ENCODE data around the gene ACVR1B. TPM values are rescaled to one million over a fixed set of nuclear protein-coding genes. Genes with fewer than 3 reads are reported as not detected.

ACVR1B gene
- total RNA-seq, 1 donor from 2014 or later = 13.8 TPM

DNA sequence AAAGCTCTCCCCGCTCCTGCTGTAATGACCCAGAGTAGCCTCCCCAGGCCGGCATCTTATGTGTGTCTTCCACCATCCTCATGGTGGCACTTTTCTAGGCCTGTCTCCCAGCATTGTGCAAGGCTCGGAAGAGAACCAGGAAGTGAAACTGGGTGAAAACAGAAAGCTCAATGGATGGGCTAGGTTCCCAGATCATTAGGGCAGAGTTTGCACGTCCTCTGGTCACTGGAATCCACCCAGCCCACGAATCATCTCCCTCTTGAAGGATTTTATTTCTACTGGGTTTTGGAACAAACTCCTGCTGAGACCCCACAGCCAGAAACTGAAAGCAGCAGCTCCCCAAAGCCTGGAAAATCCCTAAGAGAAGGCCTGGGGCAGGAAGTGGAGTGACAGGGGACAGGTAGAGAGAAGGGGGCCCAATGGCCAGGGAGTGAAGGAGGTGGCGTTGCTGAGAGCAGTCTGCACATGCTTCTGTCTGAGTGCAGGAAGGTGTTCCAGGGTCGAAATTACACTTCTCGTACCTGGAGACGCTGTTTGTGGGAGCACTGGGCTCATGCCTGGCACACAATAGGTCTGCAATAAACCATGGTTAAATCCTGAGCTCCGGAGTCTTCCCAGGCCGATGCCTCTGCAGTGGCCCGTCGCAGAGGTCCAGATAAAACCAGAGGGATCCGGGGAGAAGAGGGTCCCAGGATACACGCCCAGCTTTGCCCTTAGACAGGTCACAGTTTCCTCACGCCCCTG is 28.6 kb upstream of the ACVR1B start:
- H3K9ac ChIP-seq = no peak overlapping the region
- TF ChIP-seq EZH2 (IDR thresholded peaks at IDR 0.05) (no peak), CTCF (IDR thresholded peaks at IDR 0.05) (no peak), EZH2phosphoT487 (IDR thresholded peaks at IDR 0.05) (no peak)
- peaks cover 14% of the 10 kb centered on the region for H3K4me1 ChIP-seq
- Mint-ChIP-seq H3K27me3 (ENCODE audit: insufficient read depth, low read depth) (peaks cover 7% of the 10 kb centered on the region), H3K27ac (no peak overlapping the region), H3K9me3 (no peaks in the 10 kb centered on the region), H3K4me1 (peaks cover 12% of the 10 kb centered on the region), H3K36me3 (no peaks in the 10 kb centered on the region), H3K4me3 (no peak overlapping the region)
- H3K4me2 ChIP-seq = peak overlapping the region; percentile 56
- no peaks in the 10 kb centered on the region for H4K20me1 ChIP-seq (ENCODE audit: low read depth)
- no peak for DNase-seq (ENCODE audit: low spot score)
- peaks cover 11% of the 10 kb centered on the region for H3F3A ChIP-seq (ENCODE audit: low read depth)
- peaks cover 20% of the 10 kb centered on the region for H3K27me3 ChIP-seq
- H3K79me2 ChIP-seq (ENCODE audit: low read depth) = no peaks in the 10 kb centered on the region
- H3K9me3 ChIP-seq (ENCODE audit: low read depth) = no peaks in the 10 kb centered on the region
- no peak overlapping the region for H3K27ac ChIP-seq
- peak overlapping the region; percentile 61 for H2AFZ ChIP-seq (replicated peaks)
- H3K36me3 ChIP-seq = no peaks in the 10 kb centered on the region
- no peak overlapping the region for H3K4me3 ChIP-seq

DNA sequence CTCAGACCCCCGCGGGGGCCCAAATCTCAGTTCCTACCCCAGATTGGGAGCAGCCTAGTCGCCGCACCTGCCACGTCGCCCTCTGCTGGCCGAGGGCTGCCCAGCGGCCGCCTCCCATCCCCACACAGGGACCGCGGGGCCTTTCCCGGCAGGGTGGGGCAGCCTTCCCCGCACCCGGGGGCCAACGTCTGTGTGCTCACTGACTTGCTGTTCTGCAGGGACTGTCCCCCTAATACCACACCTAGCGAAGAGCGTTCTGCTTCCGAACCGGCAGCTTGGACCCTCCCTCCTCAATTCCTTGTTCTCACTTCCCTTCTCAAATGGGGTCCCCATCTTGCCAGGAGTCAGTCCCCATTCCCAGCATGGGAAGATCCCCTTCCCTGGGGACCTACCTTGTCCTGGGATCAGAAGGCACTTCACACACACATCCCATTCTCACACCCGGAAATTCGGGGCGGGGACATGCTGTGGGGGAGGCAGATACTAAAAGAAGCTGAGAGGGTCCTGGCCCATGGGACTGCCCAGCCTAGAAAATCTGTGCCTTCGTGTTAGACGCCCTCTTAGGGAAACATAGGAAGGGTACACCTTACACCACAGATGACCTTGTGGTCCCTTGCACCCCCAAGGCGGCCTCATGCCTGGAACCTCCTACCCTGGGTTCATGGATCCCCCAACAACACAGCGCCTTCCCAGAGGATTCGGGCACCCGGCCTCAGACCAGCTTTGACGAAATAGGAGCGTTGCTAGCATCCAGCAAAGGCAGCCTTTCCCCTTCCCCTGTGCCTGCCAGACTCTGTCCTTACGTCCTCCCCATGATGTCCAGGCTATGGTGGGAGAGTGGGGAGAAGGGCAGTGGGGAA is 27.8 kb upstream of the ACVR1B start:
- H3K9ac ChIP-seq = no peak overlapping the region
- peak overlapping the region; percentile 56 for H3K4me2 ChIP-seq
- H3K36me3 ChIP-seq = no peaks in the 10 kb centered on the region
- DNase-seq (ENCODE audit: low spot score) = peak; percentile 72
- H4K20me1 ChIP-seq (ENCODE audit: low read depth) = no peaks in the 10 kb centered on the region
- H3K4me1 ChIP-seq = peaks cover 14% of the 10 kb centered on the region
- no peaks in the 10 kb centered on the region for H3K79me2 ChIP-seq (ENCODE audit: low read depth)
- peaks cover 11% of the 10 kb centered on the region for H3F3A ChIP-seq (ENCODE audit: low read depth)
- peak overlapping the region; percentile 61 for H2AFZ ChIP-seq (replicated peaks)
- H3K4me3 ChIP-seq = no peak overlapping the region
- Mint-ChIP-seq H3K27me3 (ENCODE audit: insufficient read depth, low read depth) (peaks cover 7% of the 10 kb centered on the region), H3K9me3 (no peaks in the 10 kb centered on the region), H3K36me3 (no peaks in the 10 kb centered on the region), H3K4me1 (peaks cover 10% of the 10 kb centered on the region), H3K4me3 (no peak overlapping the region), H3K27ac (no peak overlapping the region)
- no peak for TF ChIP-seq EZH2 (IDR thresholded peaks at IDR 0.05)
- peak; percentile 89 for TF ChIP-seq CTCF (IDR thresholded peaks at IDR 0.05)
- TF ChIP-seq EZH2phosphoT487 (IDR thresholded peaks at IDR 0.05) = no peak
- H3K27me3 ChIP-seq = peaks cover 20% of the 10 kb centered on the region
- H3K27ac ChIP-seq = no peak overlapping the region
- H3K9me3 ChIP-seq (ENCODE audit: low read depth) = no peaks in the 10 kb centered on the region

GRCh38 chr12:51924551-51925319 is 26.8 kb upstream of the ACVR1B start:
- Histone ChIP-seq H3K4me1 (peaks cover 14% of the 10 kb centered on the region), H3K27ac (no peak overlapping the region), H3K4me3 (no peak overlapping the region), H3K9me3 (ENCODE audit: low read depth) (no peaks in the 10 kb centered on the region), H3K4me2 (no peak overlapping the region), H2AFZ (replicated peaks) (no peak overlapping the region), H3F3A (ENCODE audit: low read depth) (peaks cover 11% of the 10 kb centered on the region), H3K36me3 (no peaks in the 10 kb centered on the region), H3K9ac (no peak overlapping the region), H3K79me2 (ENCODE audit: low read depth) (no peaks in the 10 kb centered on the region), H4K20me1 (ENCODE audit: low read depth) (no peaks in the 10 kb centered on the region), H3K27me3 (peaks cover 20% of the 10 kb centered on the region)
- H3K4me1 Mint-ChIP-seq = peaks cover 10% of the 10 kb centered on the region
- TF ChIP-seq CTCF (IDR thresholded peaks at IDR 0.05) = no peak
- TF ChIP-seq EZH2 (IDR thresholded peaks at IDR 0.05) = no peak
- TF ChIP-seq EZH2phosphoT487 (IDR thresholded peaks at IDR 0.05) = no peak
- DNase-seq (ENCODE audit: low spot score) = no peak
- peak overlapping the region; percentile 22 for H3K4me3 Mint-ChIP-seq
- H3K36me3 Mint-ChIP-seq = no peaks in the 10 kb centered on the region
- H3K27me3 Mint-ChIP-seq (ENCODE audit: insufficient read depth, low read depth) = peaks cover 7% of the 10 kb centered on the region
- no peaks in the 10 kb centered on the region for H3K9me3 Mint-ChIP-seq
- H3K27ac Mint-ChIP-seq = peak overlapping the region; percentile 29
